Measurements from ENCODE around the gene PLXNB2. TPM values are rescaled to one million over a fixed set of nuclear protein-coding genes. Genes with fewer than 3 reads are reported as not detected.
A peak's percentile ranks its signal among the peaks of the same experiment; 100 is the strongest.

PLXNB2 gene
- polyA plus RNA-seq, 1 of the 3 experiments (the other 2 are of a cell fraction): 108 TPM

GRCh38 chr22:50276143-50276542 is 31.3 kb downstream of the PLXNB2 start (continued):
- peak; percentile 49 for TF ChIP-seq CTCF (IDR thresholded peaks at IDR 0.05)
- TF ChIP-seq GATA2 (CRISPR knock-in tag; IDR thresholded peaks at IDR 0.05): no peak
- no peak for TF ChIP-seq GABPA (IDR thresholded peaks at IDR 0.05; ENCODE audit: low read depth)
- TF ChIP-seq TEAD4 (IDR thresholded peaks at IDR 0.05; ENCODE audit: borderline replicate concordance, insufficient read depth): no peak
- TF ChIP-seq ELF1 (IDR thresholded peaks at IDR 0.05): no peak
- no peak for TF ChIP-seq NRF1 (IDR thresholded peaks at IDR 0.05; ENCODE audit: low read depth, low read length)
- no peak for TF ChIP-seq MXI1 (IDR thresholded peaks at IDR 0.05; ENCODE audit: low read depth, low read length)
- TF ChIP-seq RFX5 (IDR thresholded peaks at IDR 0.05; ENCODE audit: low read length): no peak
- no peak for TF ChIP-seq RXRA (IDR thresholded peaks at IDR 0.05; ENCODE audit: borderline replicate concordance, low read depth)
- no peak for TF ChIP-seq EZH2phosphoT487 (IDR thresholded peaks at IDR 0.05; ENCODE audit: borderline replicate concordance, low read depth)
- no peak for TF ChIP-seq MAX (IDR thresholded peaks at IDR 0.05; ENCODE audit: low read depth)
- TF ChIP-seq USF2 (IDR thresholded peaks at IDR 0.05; ENCODE audit: borderline replicate concordance, low read depth, low read length): no peak
- TF ChIP-seq SIN3A (IDR thresholded peaks at IDR 0.05; ENCODE audit: borderline replicate concordance, low read depth, low read length): no peak
- no peak for TF ChIP-seq USF1 (IDR thresholded peaks at IDR 0.05; ENCODE audit: borderline replicate concordance, low read depth)
- no peak for TF ChIP-seq FOSL2 (IDR thresholded peaks at IDR 0.05; ENCODE audit: borderline replicate concordance, low read depth)
- no peak for TF ChIP-seq YY1 (IDR thresholded peaks at IDR 0.05; ENCODE audit: low read depth)
- no peak for TF ChIP-seq CHD2 (IDR thresholded peaks at IDR 0.05; ENCODE audit: low read length, partially characterized antibody)
- TF ChIP-seq EP300 (IDR thresholded peaks at IDR 0.05; ENCODE audit: borderline replicate concordance in 1 of 2, low read depth in 1 of 2, low read length in 1 of 2): no peak
- no peak for TF ChIP-seq NFIC (IDR thresholded peaks at IDR 0.05; ENCODE audit: borderline replicate concordance)
- TF ChIP-seq REST (IDR thresholded peaks at IDR 0.05; ENCODE audit: low read depth, low read length): no peak
- no peak for TF ChIP-seq TAF1 (IDR thresholded peaks at IDR 0.05; ENCODE audit: borderline replicate concordance, low read depth, low read length)

Measured in SK-N-SH (cell line).